IMR-90 (cell line): ENCODE measurements around the gene HOXD13. TPM values are rescaled to one million over a fixed set of nuclear protein-coding genes. Genes with fewer than 3 reads are reported as not detected.
A peak's percentile ranks its signal among the peaks of the same experiment; 100 is the strongest.

ENCODE experiments used
- ATAC-seq: fragments of 200-7000 bp; cut with Tn5 transposase; 2 replicates; pipeline ENCODE4 v1.9.1; 2020; ENCODE audit warnings: low read depth, mild to moderate bottlenecking, moderate library complexity
- BruUV-seq: library from RNA; stranded (reverse); fragments of 400-500 nt; replicated peaks from 2 replicates; lab custom pipeline; 2021; lab: Mats Ljungman, UMichigan
- CTCF ChIA-PET: fragments of 300-600 bp; formaldehyde crosslinking; extraction: SDS; loops from one replicate; lab custom pipeline; 2021; ENCODE audit warnings: antibody characterized with exemption; lab: Yijun Ruan, JAX
- POLR2A ChIA-PET: fragments of 300-600 bp; sonication (Branson Sonifier 250); formaldehyde crosslinking; loops from one replicate; lab custom pipeline; 2022; ENCODE audit warnings: antibody characterized with exemption; ENCODE audit not compliant: unreplicated experiment; lab: Charles Lee
- DNase-seq: peaks from one replicate; pipeline ENCODE4 v3.0.0; 2013
- H2AFZ ChIP-seq: replicated peaks from 2 replicates; pipeline ENCODE3; 2013; ENCODE audit warnings: low read length, mild to moderate bottlenecking; ENCODE audit not compliant: poor library complexity
- H2AK5ac ChIP-seq: 2 replicates; pipeline ENCODE4 v1.6.1; 2013; ENCODE audit warnings: low read depth, low read length, inconsistent platforms
- H2AK9ac ChIP-seq: replicated peaks from 2 replicates; pipeline ENCODE3; 2013; ENCODE audit warnings: mild to moderate bottlenecking, low read depth, low read length, moderate library complexity; ENCODE audit not compliant: poor library complexity
- H2BK120ac ChIP-seq: 2 replicates; pipeline ENCODE4 v1.6.1; 2013; ENCODE audit warnings: low read depth, low read length, inconsistent platforms
- H2BK15ac ChIP-seq: 3 replicates; pipeline ENCODE4 v1.6.1; 2013; ENCODE audit warnings: low read depth, low read length, inconsistent platforms
- H2BK20ac ChIP-seq: 2 replicates; pipeline ENCODE4 v1.6.1; 2013; ENCODE audit warnings: low read depth, mild to moderate bottlenecking, inconsistent platforms, low read length, moderate library complexity
- H2BK5ac ChIP-seq: 2 replicates; pipeline ENCODE4 v1.6.1; 2013; ENCODE audit warnings: mild to moderate bottlenecking, low read depth, low read length, inconsistent platforms; ENCODE audit not compliant: poor library complexity, severe bottlenecking
- H3K14ac ChIP-seq: replicated peaks from 2 replicates; pipeline ENCODE4 v1.6.1; 2013; ENCODE audit warnings: low read depth, low read length, inconsistent platforms
- H3K18ac ChIP-seq: 2 replicates; pipeline ENCODE4 v1.6.1; 2013; ENCODE audit warnings: low read depth, low read length, control low read depth
- H3K23ac ChIP-seq: 2 replicates; pipeline ENCODE4 v1.6.1; 2013; ENCODE audit warnings: low read depth, low read length, inconsistent platforms
- H3K27ac ChIP-seq: 2 replicates; pipeline ENCODE4 v1.5.1; 2013; ENCODE audit warnings: mild to moderate bottlenecking, control low read depth, low read length; ENCODE audit not compliant: insufficient read depth
- H3K27me3 ChIP-seq: 2 replicates; pipeline ENCODE4 v1.6.1; 2013; ENCODE audit warnings: low read length; ENCODE audit not compliant: control insufficient read depth, insufficient read depth
- H3K36me3 ChIP-seq: 2 replicates; pipeline ENCODE4 v1.6.1; 2013; ENCODE audit warnings: low read length, mixed read lengths; ENCODE audit not compliant: control insufficient read depth, insufficient read depth
- H3K4ac ChIP-seq: 2 replicates; pipeline ENCODE4 v1.6.1; 2013; ENCODE audit warnings: low read depth, low read length, inconsistent platforms
- H3K4me1 ChIP-seq: 2 replicates; pipeline ENCODE4 v1.6.1; 2013; ENCODE audit warnings: low read length, mixed read lengths; ENCODE audit not compliant: control insufficient read depth, insufficient read depth
- H3K4me2 ChIP-seq: 2 replicates; pipeline ENCODE4 v1.6.1; 2013; ENCODE audit warnings: low read depth, mild to moderate bottlenecking, control low read depth, low read length, moderate library complexity
- H3K4me3 ChIP-seq: 2 replicates; pipeline ENCODE4 v1.5.1; 2013; ENCODE audit warnings: low read depth, mild to moderate bottlenecking, control low read depth, low read length, moderate library complexity; ENCODE audit not compliant: insufficient read depth
- H3K56ac ChIP-seq: 2 replicates; pipeline ENCODE4 v1.6.1; 2013; ENCODE audit warnings: low read length, inconsistent platforms; ENCODE audit not compliant: insufficient read depth; ENCODE audit errors: extremely low read depth
- H3K79me1 ChIP-seq, 2 experiments: 2 replicates each; pipeline ENCODE4 v1.6.1; 2013; ENCODE audit warnings: low read length in 2 of 2, inconsistent platforms in 1 of 2, low read depth in 1 of 2
- H3K9ac ChIP-seq: 2 replicates; pipeline ENCODE4 v1.6.1; 2013; ENCODE audit warnings: low read depth, low read length, control low read depth
- H3K9me1 ChIP-seq: 2 replicates; pipeline ENCODE4 v1.6.1; 2013; ENCODE audit warnings: low read length, inconsistent platforms; ENCODE audit not compliant: insufficient read depth
- H3K9me3 ChIP-seq: 2 replicates; pipeline ENCODE4 v1.6.1; 2013; ENCODE audit warnings: low read length; ENCODE audit not compliant: control insufficient read depth, insufficient read depth
- H4K20me1 ChIP-seq: 2 replicates; pipeline ENCODE4 v1.6.1; 2013; ENCODE audit warnings: low read length, inconsistent platforms; ENCODE audit not compliant: insufficient read depth
- H4K5ac ChIP-seq: 2 replicates; pipeline ENCODE4 v1.6.1; 2013; ENCODE audit warnings: mild to moderate bottlenecking, low read depth, low read length, control low read depth
- H4K8ac ChIP-seq, 2 experiments: 2 replicates each; pipeline ENCODE4 v1.6.1; 2013; ENCODE audit warnings: low read depth in 2 of 2, low read length in 2 of 2, control low read depth in 1 of 2, inconsistent platforms in 1 of 2
- H4K91ac ChIP-seq: 2 replicates; pipeline ENCODE4 v1.6.1; 2013; ENCODE audit warnings: low read depth, low read length, inconsistent platforms; ENCODE audit not compliant: insufficient read depth
- BHLHE40 ChIP-seq: fragments of 150-350 bp; IDR thresholded peaks from 2 replicates; pipeline ENCODE4 v1.6.1; 2016; ENCODE audit warnings: mild to moderate bottlenecking, low read depth, low read length
- CEBPB ChIP-seq: IDR thresholded peaks from 2 replicates; pipeline ENCODE4 v1.6.1; 2012; ENCODE audit warnings: low read depth, low read length, improper control_type of control experiment
- CTCF ChIP-seq: conservative IDR thresholded peaks from 2 replicates; pipeline ENCODE4 v1.5.1; 2012; ENCODE audit warnings: mild to moderate bottlenecking, low read depth, low read length, improper control_type of control experiment
- FOS ChIP-seq: fragments of 150-350 bp; IDR thresholded peaks from 2 replicates; pipeline ENCODE4 v1.6.1; 2016; ENCODE audit warnings: low read depth, low read length
- MAZ ChIP-seq: IDR thresholded peaks from 2 replicates; pipeline ENCODE4 v1.6.1; 2012; ENCODE audit warnings: low read depth, mild to moderate bottlenecking, low read length, improper control_type of control experiment, moderate library complexity, borderline replicate concordance
- MXI1 ChIP-seq: IDR thresholded peaks from 2 replicates; pipeline ENCODE4 v1.6.1; 2012; ENCODE audit warnings: low read depth, mild to moderate bottlenecking, low read length, moderate library complexity, borderline replicate concordance
- POLR2A ChIP-seq: IDR thresholded peaks from 2 replicates; pipeline ENCODE4 v1.6.1; 2012; ENCODE audit warnings: mild to moderate bottlenecking, low read depth, low read length
- RCOR1 ChIP-seq: IDR thresholded peaks from 2 replicates; pipeline ENCODE4 v1.6.1; 2012; ENCODE audit warnings: mild to moderate bottlenecking, low read length, improper control_type of control experiment; ENCODE audit not compliant: insufficient replicate concordance
- RFX5 ChIP-seq: IDR thresholded peaks from 2 replicates; pipeline ENCODE4 v1.8.0; 2012; ENCODE audit warnings: low read depth, mild to moderate bottlenecking, low read length, moderate library complexity
- SMC3 ChIP-seq: fragments of 150-350 bp; IDR thresholded peaks from 2 replicates; pipeline ENCODE4 v1.6.1; 2016; ENCODE audit warnings: low read depth, mild to moderate bottlenecking, antibody characterized with exemption, low read length, moderate library complexity
- WGBS, 2 experiments: methylation state at CpG; one replicate each; pipeline versions ENCODE4 v1.1.5 to v1.1.7; 2013; ENCODE audit warnings: missing lambda C conversion rate in 2 of 2; ENCODE audit not compliant: insufficient read length in 1 of 2; ENCODE audit errors: extremely low coverage in 2 of 2; 5-methylcytosine and 5-hydroxymethylcytosine counted together
- dilution Hi-C: fragments of 300-500 bp; cut with HindIII; formaldehyde crosslinking; loops from one replicate; pipeline ENCODE4 v1.14.3; 2018; ENCODE audit warnings: low sequenced_read_pairs; ENCODE audit not compliant: unreplicated experiment
- in situ Hi-C: fragments of 300-500 bp; cut with MboI; formaldehyde crosslinking; loops from 3 replicates; pipeline ENCODE4 v1.14.3; 2019; ENCODE audit warnings: low sequenced_read_pairs, inconsistent platforms, mixed read lengths
- intact Hi-C: fragments of 100-400 bp; cut with micrococcal nuclease; formaldehyde crosslinking; loops from 2 replicates; pipeline ENCODE4 v1.10.0; 2022
- polyA plus RNA-seq, 3 experiments: library from polyadenylated mRNA; depleted of rRNA; stranded (reverse); fragments of >200 nt; gene quantifications; 2 replicates each; pipeline ENCODE4 v1.2.3, GENCODE V29; 2012; ENCODE audit warnings: low replicate concordance in 1 of 3
- total RNA-seq: library from RNA; depleted of rRNA; stranded (reverse); fragments of >200 nt; gene quantifications from 2 replicates; pipeline ENCODE4 v1.2.3, GENCODE V29; 2012
- TF ChIP-seq, protein P1 (sequence below): fragments of 150-350 bp; IDR thresholded peaks from 2 replicates; pipeline ENCODE4 v1.6.1; 2017; ENCODE audit warnings: mild to moderate bottlenecking, antibody characterized with exemption, low read length, low read depth
- TF ChIP-seq, protein P2 (sequence below): fragments of 150-350 bp; IDR thresholded peaks from 2 replicates; pipeline ENCODE4 v1.6.1; 2016; ENCODE audit warnings: low read depth, mild to moderate bottlenecking, low read length, moderate library complexity, borderline replicate concordance

HOXD13 gene
- total and polyA plus RNA-seq, 2 of the 4 experiments (the other 2 are of a cell fraction) = not detected

- no peak overlapping the region for H3K27ac ChIP-seq
- no peaks in the 10 kb centered on the region for H3K36me3 ChIP-seq
- H3K4me1 ChIP-seq = peaks cover 3% of the 10 kb centered on the region; the same call in 1 of the 2 replicates
- no peak overlapping the region for H2BK120ac ChIP-seq
- no peak for TF ChIP-seq MAZ
- TF ChIP-seq CEBPB = no peak
- no peak for TF ChIP-seq RCOR1
- no peak for TF ChIP-seq BHLHE40
- TF ChIP-seq, protein P1, sequence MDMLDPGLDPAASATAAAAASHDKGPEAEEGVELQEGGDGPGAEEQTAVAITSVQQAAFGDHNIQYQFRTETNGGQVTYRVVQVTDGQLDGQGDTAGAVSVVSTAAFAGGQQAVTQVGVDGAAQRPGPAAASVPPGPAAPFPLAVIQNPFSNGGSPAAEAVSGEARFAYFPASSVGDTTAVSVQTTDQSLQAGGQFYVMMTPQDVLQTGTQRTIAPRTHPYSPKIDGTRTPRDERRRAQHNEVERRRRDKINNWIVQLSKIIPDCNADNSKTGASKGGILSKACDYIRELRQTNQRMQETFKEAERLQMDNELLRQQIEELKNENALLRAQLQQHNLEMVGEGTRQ = no peak
- no peak for TF ChIP-seq SMC3
- TF ChIP-seq RFX5 = no peak
- TF ChIP-seq FOS = no peak
- TF ChIP-seq, protein P2, sequence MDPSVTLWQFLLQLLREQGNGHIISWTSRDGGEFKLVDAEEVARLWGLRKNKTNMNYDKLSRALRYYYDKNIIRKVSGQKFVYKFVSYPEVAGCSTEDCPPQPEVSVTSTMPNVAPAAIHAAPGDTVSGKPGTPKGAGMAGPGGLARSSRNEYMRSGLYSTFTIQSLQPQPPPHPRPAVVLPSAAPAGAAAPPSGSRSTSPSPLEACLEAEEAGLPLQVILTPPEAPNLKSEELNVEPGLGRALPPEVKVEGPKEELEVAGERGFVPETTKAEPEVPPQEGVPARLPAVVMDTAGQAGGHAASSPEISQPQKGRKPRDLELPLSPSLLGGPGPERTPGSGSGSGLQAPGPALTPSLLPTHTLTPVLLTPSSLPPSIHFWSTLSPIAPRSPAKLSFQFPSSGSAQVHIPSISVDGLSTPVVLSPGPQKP = no peak
- TF ChIP-seq MXI1 = no peak
- TF ChIP-seq CTCF = no peak
- TF ChIP-seq POLR2A = no peak
- intact Hi-C loops = loop anchor here (2.0 to 10.0 kb wide), 6 partner anchors 682 to 1392 kb away; no protein-coding TSS in a partner anchor
- no peak overlapping the region for H2AK5ac ChIP-seq
- no peak overlapping the region for H3K56ac ChIP-seq
- POLR2A ChIA-PET = no interaction called here
- dilution Hi-C loops = no loop called here
- H4K91ac ChIP-seq = no peak overlapping the region
- CTCF ChIA-PET = interaction anchor here (0.9 to 3.9 kb wide), 4 partner anchors 406 to 893 kb away, joined by 3 to 13 read pairs (median 4); no protein-coding TSS in a partner anchor
- H3K79me1 ChIP-seq = no peaks in the 10 kb centered on the region
- H2AFZ ChIP-seq = peak overlapping the region; percentile 64
- peaks cover 92% of the 10 kb centered on the region for H3K27me3 ChIP-seq
- H2AK9ac ChIP-seq = no peak overlapping the region
- no peak overlapping the region for H2BK15ac ChIP-seq
- peak overlapping the region; percentile 85 for H3K4me2 ChIP-seq
- ATAC-seq (no peak), DNase-seq (no peak)
- 18% methylated on average over 4 of the region's 16 CpGs; no CpG with 5 or more reads in 1 of the 2 experiments for WGBS, 2 experiments
- peak overlapping the region; percentile 35 for H3K4me3 ChIP-seq
- H4K5ac ChIP-seq = no peak overlapping the region
- no peak overlapping the region; the same call in 1 of the 2 replicates for H3K23ac ChIP-seq
- no peak overlapping the region for H2BK5ac ChIP-seq
- H3K9me1 ChIP-seq = no peaks in the 10 kb centered on the region
- no peaks in the 10 kb centered on the region for H4K20me1 ChIP-seq
- no peak overlapping the region for H3K4ac ChIP-seq
- no peak overlapping the region for H3K9ac ChIP-seq
- peaks cover 6% of the 10 kb centered on the region for H3K9me3 ChIP-seq
- no peak overlapping the region for H3K18ac ChIP-seq
- BruUV-seq = no TSS peak
- in situ Hi-C loops = loop anchor here (10.0 to 25.0 kb wide), 4 partner anchors 412 to 1359 kb away; no protein-coding TSS in a partner anchor
- H4K8ac ChIP-seq = no peak overlapping the region
- no peak overlapping the region for H3K14ac ChIP-seq
- no peak overlapping the region for H2BK20ac ChIP-seq
Observed at GRCh38 chr2:176096243-176096985, 3.9 kb downstream of the HOXD13 start.
